ENCODE measurements around the gene ADISSP.

ADISSP gene

GRCh38 chr20:3711484-3711941, 56.0 kb downstream of the ADISSP start:
- no peak for FAIRE-seq

- no peak for FAIRE-seq
These were observed 56.7 kb downstream of the ADISSP start for GRCh38 chr20:3710703-3711483.

- FAIRE-seq: no peak
These were observed 57.5 kb downstream of the ADISSP start for GRCh38 chr20:3710011-3710466.

DNA sequence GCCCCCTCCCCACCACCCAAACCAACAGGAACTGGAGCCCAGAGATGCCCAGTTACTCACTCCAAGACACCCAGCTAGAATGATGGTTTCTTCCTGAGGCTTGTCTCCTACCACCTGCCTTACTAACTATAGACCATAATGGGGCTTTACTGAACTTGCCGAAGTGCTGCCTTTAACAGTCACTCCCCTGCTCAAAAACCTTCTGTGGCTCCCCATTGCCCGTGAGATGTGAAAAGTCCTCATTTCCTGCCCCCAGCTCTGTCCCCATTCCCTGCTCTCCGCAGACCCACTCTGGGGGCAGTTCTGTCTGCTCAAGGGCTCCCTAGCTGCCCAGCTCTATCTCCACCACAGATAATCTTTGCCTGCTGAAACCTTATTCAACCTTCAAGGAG, 60.0 kb downstream of the ADISSP start:
- no peak for FAIRE-seq

DNA sequence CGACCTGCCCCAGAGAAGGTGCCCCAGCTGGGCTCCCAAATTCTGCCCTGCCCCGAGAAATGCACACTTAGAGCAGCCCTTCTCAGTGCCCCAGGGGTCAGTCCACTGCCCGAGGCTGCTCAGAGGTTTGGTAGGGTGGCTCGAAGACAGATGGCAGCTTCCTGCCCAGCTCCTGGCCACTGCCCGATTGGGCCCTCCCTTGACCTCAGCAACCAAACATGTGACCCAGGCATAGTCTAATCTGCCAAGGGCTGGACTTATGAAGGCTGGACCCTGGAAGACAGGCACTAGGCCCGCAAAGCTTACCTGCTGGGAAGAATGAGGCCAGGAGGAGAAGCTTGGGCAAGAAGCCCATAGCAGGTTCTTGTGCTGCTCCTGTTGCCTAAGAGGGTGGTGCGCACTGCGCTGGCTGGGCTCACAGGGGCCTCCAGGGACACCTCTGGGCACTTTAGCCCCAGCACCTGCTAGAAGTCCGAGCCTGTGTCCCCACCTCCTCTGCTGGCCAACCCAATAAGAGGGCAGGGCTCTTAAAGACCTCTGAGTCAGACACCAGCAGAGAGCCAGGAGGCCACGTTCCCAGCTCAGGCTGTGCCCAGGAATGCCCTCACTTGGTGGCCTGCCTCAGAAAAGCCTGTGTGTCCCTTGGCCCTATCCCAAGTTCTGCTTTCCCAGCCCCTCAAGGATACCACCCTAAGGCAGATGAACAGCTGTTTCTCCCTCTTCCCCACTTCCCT, 60.6 kb downstream of the ADISSP start:
- FAIRE-seq: no peak

DNA sequence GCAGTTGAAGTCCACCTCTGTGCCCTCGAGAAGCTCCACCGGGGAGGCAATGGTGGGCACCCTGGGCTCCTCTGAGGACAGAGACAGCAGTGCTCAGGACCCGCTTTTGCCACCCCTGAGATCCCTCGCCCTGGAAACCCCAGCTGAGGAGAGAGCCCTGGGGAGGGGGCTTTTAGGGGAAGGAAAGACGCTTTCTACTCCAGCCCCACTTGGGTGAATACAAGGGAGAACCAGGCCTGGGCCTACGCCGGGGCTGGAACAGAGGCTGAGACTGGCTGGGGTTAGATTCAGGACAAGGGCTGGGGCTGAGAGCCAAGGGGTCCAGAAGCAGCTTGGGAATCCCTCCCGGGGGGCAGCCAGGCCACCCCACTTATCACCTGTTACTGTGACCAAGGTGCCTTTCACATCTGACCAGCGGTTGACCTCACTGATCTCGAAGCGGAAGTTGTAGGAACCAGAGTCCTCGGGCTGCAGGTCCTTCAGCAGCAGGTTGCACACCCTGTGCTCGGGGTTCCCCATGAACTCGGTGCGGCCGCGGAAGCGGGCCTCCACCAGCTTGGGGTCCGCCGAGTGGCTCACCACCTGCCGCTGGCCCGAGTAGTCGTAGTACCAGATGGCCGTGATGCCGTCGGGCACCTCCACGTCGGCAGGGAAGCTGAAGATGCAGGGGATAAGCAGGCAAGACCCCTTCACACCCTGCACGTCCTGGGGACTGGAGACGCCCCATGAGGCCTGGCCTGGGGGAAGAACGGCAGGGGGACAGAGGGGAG, 61.4 kb downstream of the ADISSP start:
- no peak for FAIRE-seq

DNA sequence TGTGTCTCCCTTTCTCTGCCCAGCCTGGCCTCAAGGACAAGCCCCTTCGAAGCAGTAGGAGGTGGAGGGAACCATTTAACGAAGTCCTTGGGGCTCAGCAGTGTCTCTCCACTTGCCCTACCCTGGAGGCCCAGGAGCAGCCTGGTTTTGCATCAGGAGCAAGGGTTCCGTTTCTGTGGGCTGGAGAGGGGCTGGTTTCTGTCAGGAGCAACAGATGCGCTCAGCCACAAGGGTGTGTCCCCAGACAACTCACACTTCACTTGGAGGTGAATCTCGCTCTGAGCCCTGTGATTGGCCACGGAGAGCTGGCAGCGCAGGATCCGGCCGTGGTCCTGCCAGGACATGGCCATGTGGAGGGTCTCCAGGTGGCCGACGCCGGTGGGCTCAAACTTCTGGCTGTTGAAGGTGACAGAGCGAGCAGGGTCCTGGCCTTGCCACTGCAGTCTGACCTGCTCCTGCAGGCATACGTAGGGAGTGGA, 62.0 kb downstream of the ADISSP start:
- FAIRE-seq: no peak

- FAIRE-seq: no peak
These were observed 63.5 kb downstream of the ADISSP start for GRCh38 chr20:3704087-3704486.
